Keratinocyte (primary cell): ENCODE data around the gene UBR2. TPM values are rescaled to one million over a fixed set of nuclear protein-coding genes. Genes with fewer than 3 reads are reported as not detected.

ENCODE experiments used
- DNase-seq: peaks from one replicate; pipeline ENCODE4 v3.0.0-alpha.2; 2011; ENCODE audit warnings: low read depth, missing footprints, low spot score
- FAIRE-seq: peaks from 2 replicates; lab custom pipeline; 2011; peaks lifted over from hg19 to GRCh38; lab: Jason Lieb, UNC
- H2AFZ ChIP-seq: 2 replicates; pipeline ENCODE4 v1.6.0; 2012; ENCODE audit warnings: low read length, control low read depth, inconsistent platforms; ENCODE audit not compliant: control insufficient read depth
- H3K27ac ChIP-seq: 2 replicates; pipeline ENCODE4 v1.5.1; 2011; ENCODE audit warnings: low read length; ENCODE audit not compliant: control insufficient read depth, insufficient read depth
- H3K27me3 ChIP-seq: 3 replicates; pipeline ENCODE4 v1.6.0; 2011; ENCODE audit warnings: low read length; ENCODE audit not compliant: control insufficient read depth, insufficient read depth; ENCODE audit errors: extremely low read depth
- H3K36me3 ChIP-seq, 2 experiments: 2 replicates in 1 of 2; 3 replicates in 1 of 2; pipeline ENCODE4 v1.5.1; 2011; ENCODE audit warnings: low read length in 2 of 2, mild to moderate bottlenecking in 1 of 2; ENCODE audit not compliant: control insufficient read depth in 2 of 2, insufficient read depth in 2 of 2; ENCODE audit errors: extremely low read depth in 1 of 2
- H3K4me1 ChIP-seq: 3 replicates; pipeline ENCODE4 v1.5.1; 2011; ENCODE audit warnings: low read length; ENCODE audit not compliant: control insufficient read depth, insufficient read depth; ENCODE audit errors: extremely low read depth
- H3K4me2 ChIP-seq: 3 replicates; pipeline ENCODE4 v1.6.0; 2011; ENCODE audit warnings: low read depth, low read length; ENCODE audit not compliant: control insufficient read depth, insufficient read depth; ENCODE audit errors: extremely low read depth
- H3K4me3 ChIP-seq, 3 experiments: fragments of 200-600 bp in 1 of 3; sonication (generic) in 1 of 3; 2 replicates in 2 of 3; 3 replicates in 1 of 3; pipeline ENCODE4 v1.5.1; 2011 to 2016; ENCODE audit warnings: low read length in 3 of 3, mild to moderate bottlenecking in 3 of 3, control low read depth in 2 of 3, inconsistent platforms in 1 of 3, low read depth in 1 of 3, mixed read lengths in 1 of 3, mixed run types in 1 of 3, moderate library complexity in 1 of 3; ENCODE audit not compliant: control insufficient read depth in 2 of 3, insufficient read depth in 2 of 3; ENCODE audit errors: extremely low read depth in 1 of 3
- H3K79me2 ChIP-seq: 2 replicates; pipeline ENCODE4 v1.6.0; 2012; ENCODE audit warnings: low read length; ENCODE audit not compliant: control insufficient read depth, insufficient read depth
- H3K9ac ChIP-seq: 3 replicates; pipeline ENCODE4 v1.6.0; 2011; ENCODE audit warnings: low read length; ENCODE audit not compliant: control insufficient read depth, insufficient read depth; ENCODE audit errors: extremely low read depth
- H3K9me1 ChIP-seq: 3 replicates; pipeline ENCODE4 v1.6.0; 2011; ENCODE audit warnings: low read length; ENCODE audit not compliant: control insufficient read depth, insufficient read depth; ENCODE audit errors: extremely low read depth
- H3K9me3 ChIP-seq: 2 replicates; pipeline ENCODE4 v1.5.1; 2012; ENCODE audit warnings: low read depth, low read length; ENCODE audit not compliant: control insufficient read depth
- H4K20me1 ChIP-seq: 3 replicates; pipeline ENCODE4 v1.6.0; 2011; ENCODE audit warnings: low read length; ENCODE audit not compliant: control insufficient read depth, insufficient read depth; ENCODE audit errors: extremely low read depth
- EZH2 ChIP-seq: IDR thresholded peaks from one replicate; pipeline ENCODE4 v1.6.1; 2012; ENCODE audit warnings: inconsistent platforms, mild to moderate bottlenecking, low read length, moderate library complexity
- dilution Hi-C: fragments of 300-500 bp; cut with MboI; formaldehyde crosslinking; loops from one replicate; pipeline ENCODE4 v1.7.0; 2020; ENCODE audit warnings: low sequenced_read_pairs; ENCODE audit not compliant: extremely low pct_ligation_motif_present
- polyA plus RNA-seq, 5 experiments: library from polyadenylated mRNA; depleted of rRNA in 3 of 5; stranded (reverse) in 3 of 5; stranded (forward) in 1 of 5; unstranded in 1 of 5; fragments of >200 nt; gene quantifications; 1 replicate in 1 of 5; 2 replicates in 3 of 5; 3 replicates in 1 of 5; pipeline versions ENCODE4 v1.2.1 to v1.2.3, GENCODE V29; 2011 to 2012; ENCODE audit warnings: missing spikeins in 2 of 5, low read depth in 1 of 5, low replicate concordance in 1 of 5
- TF ChIP-seq, protein P1 (sequence below), 3 experiments: IDR thresholded peaks in 1 of 3; conservative IDR thresholded peaks in 1 of 3; optimal IDR thresholded peaks in 1 of 3; 2 replicates in 2 of 3; 3 replicates in 1 of 3; pipeline versions ENCODE3 to v1.5.1; 2011; ENCODE audit warnings: low read length in 3 of 3, mild to moderate bottlenecking in 3 of 3, moderate library complexity in 2 of 3, control low read depth in 1 of 3, inconsistent platforms in 1 of 3; ENCODE audit not compliant: insufficient read depth in 2 of 3; ENCODE audit errors: extremely low read depth in 1 of 3

UBR2 gene
- polyA plus RNA-seq, 1 donor (not counting 4 experiments of a cell fraction or from before 2014, with no cell fraction given): 21.6 TPM

GRCh38 chr6:42711930-42712329 is 148.1 kb downstream of the UBR2 start:
- DNase-seq (no peak), FAIRE-seq (no peak)
- no peak overlapping the region for H3K4me3 ChIP-seq
- H4K20me1 ChIP-seq: no peaks in the 10 kb centered on the region
- no peaks in the 10 kb centered on the region for H3K36me3 ChIP-seq
- peaks cover 2% of the 10 kb centered on the region for H3K9me3 ChIP-seq
- no peak overlapping the region for H2AFZ ChIP-seq
- H3K9ac ChIP-seq: no peak overlapping the region
- no peaks in the 10 kb centered on the region for H3K79me2 ChIP-seq
- no peak overlapping the region for H3K27ac ChIP-seq
- H3K9me1 ChIP-seq: no peaks in the 10 kb centered on the region
- no peaks in the 10 kb centered on the region for H3K27me3 ChIP-seq
- peaks cover 11% of the 10 kb centered on the region for H3K4me1 ChIP-seq
- TF ChIP-seq EZH2: no peak
- TF ChIP-seq, protein P1, sequence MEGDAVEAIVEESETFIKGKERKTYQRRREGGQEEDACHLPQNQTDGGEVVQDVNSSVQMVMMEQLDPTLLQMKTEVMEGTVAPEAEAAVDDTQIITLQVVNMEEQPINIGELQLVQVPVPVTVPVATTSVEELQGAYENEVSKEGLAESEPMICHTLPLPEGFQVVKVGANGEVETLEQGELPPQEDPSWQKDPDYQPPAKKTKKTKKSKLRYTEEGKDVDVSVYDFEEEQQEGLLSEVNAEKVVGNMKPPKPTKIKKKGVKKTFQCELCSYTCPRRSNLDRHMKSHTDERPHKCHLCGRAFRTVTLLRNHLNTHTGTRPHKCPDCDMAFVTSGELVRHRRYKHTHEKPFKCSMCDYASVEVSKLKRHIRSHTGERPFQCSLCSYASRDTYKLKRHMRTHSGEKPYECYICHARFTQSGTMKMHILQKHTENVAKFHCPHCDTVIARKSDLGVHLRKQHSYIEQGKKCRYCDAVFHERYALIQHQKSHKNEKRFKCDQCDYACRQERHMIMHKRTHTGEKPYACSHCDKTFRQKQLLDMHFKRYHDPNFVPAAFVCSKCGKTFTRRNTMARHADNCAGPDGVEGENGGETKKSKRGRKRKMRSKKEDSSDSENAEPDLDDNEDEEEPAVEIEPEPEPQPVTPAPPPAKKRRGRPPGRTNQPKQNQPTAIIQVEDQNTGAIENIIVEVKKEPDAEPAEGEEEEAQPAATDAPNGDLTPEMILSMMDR (optimal IDR thresholded peaks at IDR 0.05 in 1 of 3, IDR thresholded peaks at IDR 0.05 in 1 of 3, conservative IDR thresholded peaks at IDR 0.05 in 1 of 3; ENCODE audit: extremely low read depth in 1 of 3, insufficient read depth in 2 of 3, low read length in 3 of 3): no peak
- dilution Hi-C loops: no loop called here
- H3K4me2 ChIP-seq: no peak overlapping the region

DNA sequence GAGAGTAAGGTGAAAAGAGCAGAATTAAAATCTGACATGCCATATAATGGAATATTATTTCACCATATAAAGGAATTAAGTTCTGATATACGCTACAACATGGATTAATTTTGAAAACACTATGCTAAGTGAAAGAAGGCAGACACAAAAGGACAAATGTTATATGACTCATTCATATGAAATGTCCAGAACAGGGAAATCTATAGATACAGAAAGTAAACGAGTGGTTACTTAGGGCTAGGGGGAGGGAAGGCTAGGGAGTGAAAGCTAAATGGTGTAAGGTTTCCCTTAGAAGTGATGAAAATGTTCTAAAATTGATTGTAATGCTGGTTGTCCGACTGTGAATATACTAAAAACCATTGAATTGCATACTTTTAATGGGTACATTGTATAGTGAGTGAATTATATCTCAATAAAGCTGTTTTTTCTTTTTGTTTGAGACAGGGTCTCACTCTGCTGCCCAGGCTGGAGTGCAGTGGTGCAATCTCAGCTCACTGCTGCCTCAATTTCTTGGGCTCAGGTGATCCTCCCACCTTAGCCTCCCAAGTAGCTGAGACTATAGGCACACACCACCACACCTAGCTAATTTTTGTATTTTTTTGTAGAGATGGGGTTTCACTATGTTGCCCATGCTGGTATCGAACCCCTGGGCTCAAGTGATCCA is 150.4 kb downstream of the UBR2 start:
- no peak for TF ChIP-seq EZH2
- TF ChIP-seq, protein P1 (optimal IDR thresholded peaks at IDR 0.05 in 1 of 3, IDR thresholded peaks at IDR 0.05 in 1 of 3, conservative IDR thresholded peaks at IDR 0.05 in 1 of 3; ENCODE audit: extremely low read depth in 1 of 3, insufficient read depth in 2 of 3, low read length in 3 of 3): no peak
- H3K4me1 ChIP-seq: peaks cover 11% of the 10 kb centered on the region
- dilution Hi-C loops: no loop called here
- H3K9me1 ChIP-seq: no peaks in the 10 kb centered on the region
- H3K36me3 ChIP-seq: no peaks in the 10 kb centered on the region
- peaks cover 2% of the 10 kb centered on the region for H3K9me3 ChIP-seq
- H2AFZ ChIP-seq: no peak overlapping the region
- no peaks in the 10 kb centered on the region for H3K27me3 ChIP-seq
- H4K20me1 ChIP-seq: no peaks in the 10 kb centered on the region
- no peak overlapping the region for H3K4me3 ChIP-seq
- no peak overlapping the region for H3K27ac ChIP-seq
- FAIRE-seq (no peak), DNase-seq (no peak)
- H3K9ac ChIP-seq: no peak overlapping the region
- peak overlapping the region; percentile 25 for H3K4me2 ChIP-seq
- no peaks in the 10 kb centered on the region for H3K79me2 ChIP-seq
